WTC11 (cell line): Measurements from ENCODE around the gene DTWD2. TPM values are rescaled to one million over a fixed set of nuclear protein-coding genes. Genes with fewer than 3 reads are reported as not detected.

Experiments
- ATAC-seq: fragments of 200-7000 bp; cut with Tn5 transposase; 2 replicates; pipeline ENCODE4 v1.10.0; 2021; ENCODE audit warnings: mild to moderate bottlenecking, moderate library complexity
- CTCF ChIA-PET: fragments of 300-600 bp; sonication (Branson Sonifier 250); formaldehyde crosslinking; loops from one replicate; lab custom pipeline; 2021; ENCODE audit warnings: antibody characterized with exemption; lab: Charles Lee
- POLR2A ChIA-PET: fragments of 350-600 bp; sonication (Branson Sonifier 250); formaldehyde crosslinking; loops from one replicate; lab custom pipeline; 2021; ENCODE audit warnings: antibody characterized with exemption; lab: Charles Lee
- DNase-seq: peaks from one replicate; pipeline ENCODE4 v3.0.0; 2021; ENCODE audit warnings: low spot score
- H3K27ac Mint-ChIP-seq: 2 replicates; pipeline ENCODE4 v1.8.0; 2021; ENCODE audit warnings: mixed read lengths
- H3K27me3 Mint-ChIP-seq: 2 replicates; pipeline ENCODE4 v1.8.0; 2021; ENCODE audit warnings: low read depth, mild to moderate bottlenecking, moderate library complexity, mixed read lengths
- H3K36me3 Mint-ChIP-seq: 2 replicates; pipeline ENCODE4 v1.8.0; 2021; ENCODE audit warnings: mixed read lengths
- H3K4me1 Mint-ChIP-seq: 2 replicates; pipeline ENCODE4 v1.8.0; 2022; ENCODE audit warnings: mixed read lengths
- H3K4me3 Mint-ChIP-seq: 2 replicates; pipeline ENCODE4 v1.8.0; 2021; ENCODE audit warnings: mild to moderate bottlenecking, moderate library complexity, mixed read lengths
- H3K9me3 Mint-ChIP-seq: 2 replicates; pipeline ENCODE4 v1.8.0; 2021; ENCODE audit warnings: mixed read lengths
- FOXP1 ChIP-seq: sonication (generic); formaldehyde crosslinking; IDR thresholded peaks from 2 replicates; pipeline ENCODE4 v1.8.0; 2022; ENCODE audit warnings: missing genetic modification reagents, mild to moderate bottlenecking, moderate library complexity, borderline replicate concordance
- microRNA-seq: library from miRNA; unstranded; fragments of <30 nt; microRNA quantifications from one replicate; pipeline ENCODE4 v1.2.0, GENCODE V29; 2022; ENCODE audit warnings: borderline number of aligned reads
- total RNA-seq: library from RNA; stranded (reverse); gene quantifications from 3 replicates; pipeline ENCODE4 v1.2.3, GENCODE V29; 2021

Gene DTWD2
- total RNA-seq, 1 experiment from 2014 or later: 13.1 TPM

DNA sequence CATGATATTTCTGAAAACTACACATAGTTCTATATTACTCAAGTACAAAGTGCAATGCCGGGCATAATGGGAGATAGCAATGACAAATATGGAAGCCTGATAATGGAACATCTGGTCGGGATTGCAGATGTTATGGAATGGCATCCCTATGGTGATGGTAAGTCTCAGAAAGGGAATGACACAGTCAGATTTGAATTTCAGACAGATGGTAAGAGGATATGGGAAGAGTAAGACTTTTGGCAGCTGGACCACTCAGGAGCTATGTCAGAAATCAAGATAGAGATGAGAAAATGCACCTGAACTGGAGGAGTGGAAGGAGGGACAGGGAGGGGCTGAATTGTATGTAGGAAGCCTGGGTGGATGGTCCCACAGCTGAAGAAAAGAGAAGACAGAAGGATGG, 200.0 kb downstream of the DTWD2 start:
- TF ChIP-seq FOXP1: no peak
- TF ChIP-seq, all 79 proteins: peak for 0
- POLR2A ChIA-PET: no interaction called here
- H3K9me3 Mint-ChIP-seq: no peaks in the 10 kb centered on the region
- DNase-seq (no peak), ATAC-seq (no peak)
- H3K4me3 Mint-ChIP-seq: no peak overlapping the region
- peaks cover 30% of the 10 kb centered on the region for H3K4me1 Mint-ChIP-seq
- no peaks in the 10 kb centered on the region for H3K36me3 Mint-ChIP-seq
- H3K27me3 Mint-ChIP-seq: no peaks in the 10 kb centered on the region
- no peak overlapping the region for H3K27ac Mint-ChIP-seq
- CTCF ChIA-PET: no interaction called here

Small RNA genes within 50 kb of the gene (microRNA-seq; reads per million reads assigned to microRNA genes)
- not detected for gene MIR1244-2

Other genes starting within 250 kb of the DTWD2 start
- gene DMXL1, start 82.5 kb upstream of the DTWD2 start, total RNA-seq: 40.6 to 44.0 TPM (median 43.7 TPM) in 3 replicates